Calu3 (cell line): ENCODE results near the gene PDZD2. TPM values are rescaled to one million over a fixed set of nuclear protein-coding genes. Genes with fewer than 3 reads are reported as not detected.

Experiments
- BruUV-seq: library from RNA; stranded (reverse); fragments of 400-500 nt; replicated peaks from 2 replicates; lab custom pipeline; 2021; lab: Mats Ljungman, UMichigan
- CTCF ChIA-PET: fragments of 300-600 bp; sonication (Branson Sonifier 250); formaldehyde crosslinking; loops from one replicate; lab custom pipeline; 2022; ENCODE audit warnings: antibody characterized with exemption; lab: Charles Lee
- DNase-seq: peaks from one replicate; pipeline ENCODE4 v3.0.0; 2022
- H3K27ac Mint-ChIP-seq: one replicate; pipeline ENCODE4 v1.8.0; 2022; ENCODE audit warnings: mixed read lengths; ENCODE audit not compliant: unreplicated experiment
- H3K27me3 Mint-ChIP-seq: one replicate; pipeline ENCODE4 v1.8.0; 2022; ENCODE audit warnings: mixed read lengths; ENCODE audit not compliant: unreplicated experiment
- H3K36me3 Mint-ChIP-seq: one replicate; pipeline ENCODE4 v1.8.0; 2022; ENCODE audit warnings: mild to moderate bottlenecking, moderate library complexity, mixed read lengths; ENCODE audit not compliant: insufficient read depth, unreplicated experiment
- H3K4me1 Mint-ChIP-seq: one replicate; pipeline ENCODE4 v1.8.0; 2022; ENCODE audit warnings: mild to moderate bottlenecking, low read depth, mixed read lengths; ENCODE audit not compliant: unreplicated experiment
- H3K4me3 Mint-ChIP-seq: one replicate; pipeline ENCODE4 v1.8.0; 2022; ENCODE audit warnings: mild to moderate bottlenecking, low read depth, moderate library complexity, mixed read lengths; ENCODE audit not compliant: unreplicated experiment
- H3K9me3 Mint-ChIP-seq: one replicate; pipeline ENCODE4 v1.8.0; 2022; ENCODE audit warnings: low read depth, mixed read lengths; ENCODE audit not compliant: unreplicated experiment
- CTCF ChIP-seq: fragments of 200-600 bp; IDR thresholded peaks from one replicate; pipeline ENCODE4 v1.8.0; 2022; ENCODE audit warnings: antibody characterized with exemption; ENCODE audit not compliant: unreplicated experiment
- intact Hi-C: fragments of 100-400 bp; cut with micrococcal nuclease; formaldehyde crosslinking; loops from one replicate; pipeline ENCODE4 v1.10.0; 2022; ENCODE audit not compliant: unreplicated experiment
- total RNA-seq: library from RNA; stranded (reverse); gene quantifications from 2 replicates; pipeline ENCODE4 v1.2.3, GENCODE V29; 2022

Gene PDZD2
- total RNA-seq, 1 experiment from 2014 or later = 0.97 TPM

DNA sequence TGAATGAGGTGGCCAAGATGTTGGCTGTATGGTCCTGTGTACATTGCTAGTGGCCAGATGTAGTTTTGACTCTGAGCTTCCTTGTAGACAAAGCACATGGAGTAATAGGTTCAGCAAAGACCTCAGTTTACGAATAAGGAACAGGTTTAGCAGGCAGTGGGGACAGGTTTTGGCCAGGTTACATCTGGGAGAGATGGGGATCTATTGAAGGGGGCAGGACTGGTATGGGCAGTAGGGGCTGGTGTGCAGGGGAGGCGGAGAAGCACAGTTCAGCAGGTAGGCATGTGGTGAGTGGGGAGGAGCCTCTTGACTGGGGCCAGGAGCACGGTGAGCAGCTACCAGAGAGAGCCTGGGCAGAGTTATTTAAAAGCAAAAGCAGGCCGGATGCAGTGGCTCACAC, 67.3 kb downstream of the PDZD2 start:
- H3K27ac Mint-ChIP-seq = no peak overlapping the region
- no TSS peak for BruUV-seq
- no peak for DNase-seq
- no peaks in the 10 kb centered on the region for H3K4me1 Mint-ChIP-seq
- CTCF ChIA-PET = no interaction called here
- H3K4me3 Mint-ChIP-seq = no peak overlapping the region
- no peaks in the 10 kb centered on the region for H3K9me3 Mint-ChIP-seq
- no peaks in the 10 kb centered on the region for H3K36me3 Mint-ChIP-seq
- H3K27me3 Mint-ChIP-seq = peaks cover 32% of the 10 kb centered on the region
- no peak for TF ChIP-seq CTCF
- intact Hi-C loops = no loop called here

GRCh38 chr5:31707329-31707728, 68.4 kb downstream of the PDZD2 start:
- peaks cover 22% of the 10 kb centered on the region for H3K27me3 Mint-ChIP-seq
- no peaks in the 10 kb centered on the region for H3K36me3 Mint-ChIP-seq
- TF ChIP-seq CTCF = no peak
- CTCF ChIA-PET = no interaction called here
- H3K27ac Mint-ChIP-seq = no peak overlapping the region
- H3K4me1 Mint-ChIP-seq = no peaks in the 10 kb centered on the region
- no TSS peak for BruUV-seq
- H3K4me3 Mint-ChIP-seq = no peak overlapping the region
- intact Hi-C loops = no loop called here
- H3K9me3 Mint-ChIP-seq = no peaks in the 10 kb centered on the region
- no peak for DNase-seq

GRCh38 chr5:31708089-31708488, 69.2 kb downstream of the PDZD2 start:
- intact Hi-C loops = no loop called here
- CTCF ChIA-PET = no interaction called here
- TF ChIP-seq CTCF = no peak
- no peaks in the 10 kb centered on the region for H3K9me3 Mint-ChIP-seq
- peaks cover 22% of the 10 kb centered on the region for H3K27me3 Mint-ChIP-seq
- no peak overlapping the region for H3K4me3 Mint-ChIP-seq
- H3K4me1 Mint-ChIP-seq = no peaks in the 10 kb centered on the region
- H3K36me3 Mint-ChIP-seq = no peaks in the 10 kb centered on the region
- BruUV-seq = no TSS peak
- no peak for DNase-seq
- H3K27ac Mint-ChIP-seq = no peak overlapping the region

DNA sequence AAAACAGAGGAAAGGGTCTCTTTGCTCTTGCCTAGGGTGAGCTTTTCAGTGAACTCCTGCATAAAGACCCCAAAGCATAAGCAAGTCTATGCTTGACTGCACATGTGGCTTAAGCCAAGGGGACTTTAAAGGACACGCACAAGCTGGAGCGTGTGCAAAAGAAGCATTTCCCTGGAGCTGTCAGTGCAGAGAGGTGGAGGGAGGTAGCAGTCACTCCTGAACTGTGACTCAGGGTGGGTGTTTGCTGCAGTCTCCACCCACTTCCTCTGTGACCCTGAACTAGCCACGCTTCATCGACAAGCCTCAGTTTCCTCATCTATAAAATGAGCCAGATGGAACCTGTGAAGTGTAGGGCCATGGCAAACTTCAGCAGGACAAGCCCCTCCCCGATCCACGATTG, 72.4 kb downstream of the PDZD2 start:
- no peaks in the 10 kb centered on the region for H3K9me3 Mint-ChIP-seq
- H3K27me3 Mint-ChIP-seq = peaks cover 28% of the 10 kb centered on the region
- CTCF ChIA-PET = no interaction called here
- H3K4me1 Mint-ChIP-seq = no peaks in the 10 kb centered on the region
- H3K4me3 Mint-ChIP-seq = no peak overlapping the region
- no peak overlapping the region for H3K27ac Mint-ChIP-seq
- intact Hi-C loops = no loop called here
- TF ChIP-seq CTCF = no peak
- BruUV-seq = no TSS peak
- H3K36me3 Mint-ChIP-seq = no peaks in the 10 kb centered on the region
- DNase-seq = no peak
